HepG2 (cell line): ENCODE results near the gene TXNIP. TPM values are rescaled to one million over a fixed set of nuclear protein-coding genes. Genes with fewer than 3 reads are reported as not detected.

Source experiments
- NFATC3 ChIP-seq: sonication (generic); formaldehyde crosslinking; IDR thresholded peaks from 2 replicates; pipeline ENCODE4 v1.5.1; 2020; ENCODE audit warnings: mild to moderate bottlenecking, missing genetic modification reagents
- SMARCE1 ChIP-seq: fragments of 450-650 bp; IDR thresholded peaks from 2 replicates; pipeline ENCODE4 v1.6.1; 2017; ENCODE audit warnings: borderline replicate concordance
- polyA plus RNA-seq, 8 experiments: library from polyadenylated mRNA; depleted of rRNA in 3 of 8; stranded (reverse) in 7 of 8; unstranded in 1 of 8; fragments of >200 nt; fragmentation: Illumina TruSeq in 4 of 8; extraction: Trizol in 4 of 8; gene quantifications; 2 replicates each; pipeline versions ENCODE4 v1.2.1 to v1.2.3, GENCODE V29; 2011 to 2016; ENCODE audit warnings: low read depth in 4 of 8, missing spikeins in 1 of 8, mixed read lengths in 1 of 8; ENCODE audit not compliant: insufficient read depth in 1 of 8
- total RNA-seq, 5 experiments: library from RNA; depleted of rRNA; stranded (reverse); fragments of >200 nt; fragmentation: Illumina TruSeq; extraction: Trizol; gene quantifications; 2 replicates each; pipeline ENCODE4 v1.2.3, GENCODE V29; 2016; ENCODE audit warnings: low read depth in 1 of 5
- TF ChIP-seq, protein P1 (sequence below): sonication (generic); formaldehyde crosslinking; IDR thresholded peaks from 2 replicates; pipeline ENCODE4 v1.8.1; 2022; ENCODE audit warnings: low read depth, mild to moderate bottlenecking, missing genetic modification reagents
- TF ChIP-seq, protein P2 (sequence below): sonication (generic); formaldehyde crosslinking; IDR thresholded peaks from 2 replicates; pipeline ENCODE4 v1.5.1; 2020; ENCODE audit warnings: mild to moderate bottlenecking, missing genetic modification reagents
- TF ChIP-seq, protein P3 (sequence below): sonication (generic); formaldehyde crosslinking; IDR thresholded peaks from 2 replicates; pipeline ENCODE4 v1.9.0; 2022; ENCODE audit warnings: missing genetic modification reagents, mild to moderate bottlenecking, borderline replicate concordance

The TXNIP gene
- total and polyA plus RNA-seq, 2 of the 13 experiments (the other 11 are each of a cell fraction or from before 2014, with no cell fraction given) = 24.4 to 237 TPM

DNA sequence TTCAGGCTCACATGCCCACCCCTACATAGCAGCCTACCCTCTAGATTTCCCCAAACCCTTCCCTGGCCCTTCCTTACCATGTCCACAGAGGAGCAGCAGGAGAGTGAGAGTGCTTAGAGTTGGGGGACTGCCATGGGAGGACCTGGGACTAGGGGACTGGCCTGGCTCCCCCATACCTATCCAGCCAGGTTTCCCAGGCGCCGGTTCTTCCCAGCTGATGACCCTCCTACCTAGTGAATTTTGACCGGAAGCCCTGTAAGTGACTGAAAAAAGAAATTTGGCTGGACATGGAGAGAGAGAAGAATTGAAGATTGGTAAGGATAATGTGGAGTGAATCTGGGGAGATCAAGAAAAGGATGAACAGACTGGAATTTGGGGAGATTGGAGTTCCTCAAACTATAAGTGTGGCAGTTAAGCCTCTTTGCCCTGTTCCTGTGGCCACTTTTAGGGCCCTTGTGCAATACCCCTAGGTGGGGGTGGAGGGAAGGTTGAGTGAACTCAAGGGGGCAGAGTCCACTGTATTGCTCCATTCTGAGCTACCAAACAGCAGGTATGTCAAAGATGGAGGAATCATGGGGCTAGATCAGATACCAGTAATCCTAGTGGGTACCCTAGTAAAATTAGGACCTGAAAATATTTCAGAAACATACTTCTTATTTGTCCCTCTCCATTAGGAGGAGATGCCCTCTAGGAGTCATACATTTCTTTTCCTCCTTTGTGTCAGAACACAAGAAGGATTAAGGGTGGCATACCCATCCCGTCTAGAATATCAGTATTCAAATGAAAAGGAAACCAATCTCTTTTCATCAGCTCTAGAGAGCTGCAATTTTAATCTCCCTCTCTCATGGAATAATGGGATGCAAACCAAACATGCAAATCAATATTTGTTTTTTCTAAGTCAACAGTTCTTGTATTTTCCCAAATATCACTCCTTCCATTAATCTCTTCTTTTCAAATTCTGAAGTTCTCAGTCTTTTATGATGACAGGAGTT is 24.0 kb upstream of the TXNIP start (continued):
- no peak for TF ChIP-seq NFATC3 (CRISPR knock-in tag)
- TF ChIP-seq, protein P1, sequence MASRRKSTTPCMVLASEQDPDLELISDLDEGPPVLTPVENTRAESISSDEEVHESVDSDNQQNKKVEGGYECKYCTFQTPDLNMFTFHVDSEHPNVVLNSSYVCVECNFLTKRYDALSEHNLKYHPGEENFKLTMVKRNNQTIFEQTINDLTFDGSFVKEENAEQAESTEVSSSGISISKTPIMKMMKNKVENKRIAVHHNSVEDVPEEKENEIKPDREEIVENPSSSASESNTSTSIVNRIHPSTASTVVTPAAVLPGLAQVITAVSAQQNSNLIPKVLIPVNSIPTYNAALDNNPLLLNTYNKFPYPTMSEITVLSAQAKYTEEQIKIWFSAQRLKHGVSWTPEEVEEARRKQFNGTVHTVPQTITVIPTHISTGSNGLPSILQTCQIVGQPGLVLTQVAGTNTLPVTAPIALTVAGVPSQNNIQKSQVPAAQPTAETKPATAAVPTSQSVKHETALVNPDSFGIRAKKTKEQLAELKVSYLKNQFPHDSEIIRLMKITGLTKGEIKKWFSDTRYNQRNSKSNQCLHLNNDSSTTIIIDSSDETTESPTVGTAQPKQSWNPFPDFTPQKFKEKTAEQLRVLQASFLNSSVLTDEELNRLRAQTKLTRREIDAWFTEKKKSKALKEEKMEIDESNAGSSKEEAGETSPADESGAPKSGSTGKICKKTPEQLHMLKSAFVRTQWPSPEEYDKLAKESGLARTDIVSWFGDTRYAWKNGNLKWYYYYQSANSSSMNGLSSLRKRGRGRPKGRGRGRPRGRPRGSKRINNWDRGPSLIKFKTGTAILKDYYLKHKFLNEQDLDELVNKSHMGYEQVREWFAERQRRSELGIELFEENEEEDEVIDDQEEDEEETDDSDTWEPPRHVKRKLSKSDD (CRISPR knock-in tag) = peak; percentile 69; the same call in 1 of the 2 replicates
- TF ChIP-seq SMARCE1 = no peak
- TF ChIP-seq, protein P2, sequence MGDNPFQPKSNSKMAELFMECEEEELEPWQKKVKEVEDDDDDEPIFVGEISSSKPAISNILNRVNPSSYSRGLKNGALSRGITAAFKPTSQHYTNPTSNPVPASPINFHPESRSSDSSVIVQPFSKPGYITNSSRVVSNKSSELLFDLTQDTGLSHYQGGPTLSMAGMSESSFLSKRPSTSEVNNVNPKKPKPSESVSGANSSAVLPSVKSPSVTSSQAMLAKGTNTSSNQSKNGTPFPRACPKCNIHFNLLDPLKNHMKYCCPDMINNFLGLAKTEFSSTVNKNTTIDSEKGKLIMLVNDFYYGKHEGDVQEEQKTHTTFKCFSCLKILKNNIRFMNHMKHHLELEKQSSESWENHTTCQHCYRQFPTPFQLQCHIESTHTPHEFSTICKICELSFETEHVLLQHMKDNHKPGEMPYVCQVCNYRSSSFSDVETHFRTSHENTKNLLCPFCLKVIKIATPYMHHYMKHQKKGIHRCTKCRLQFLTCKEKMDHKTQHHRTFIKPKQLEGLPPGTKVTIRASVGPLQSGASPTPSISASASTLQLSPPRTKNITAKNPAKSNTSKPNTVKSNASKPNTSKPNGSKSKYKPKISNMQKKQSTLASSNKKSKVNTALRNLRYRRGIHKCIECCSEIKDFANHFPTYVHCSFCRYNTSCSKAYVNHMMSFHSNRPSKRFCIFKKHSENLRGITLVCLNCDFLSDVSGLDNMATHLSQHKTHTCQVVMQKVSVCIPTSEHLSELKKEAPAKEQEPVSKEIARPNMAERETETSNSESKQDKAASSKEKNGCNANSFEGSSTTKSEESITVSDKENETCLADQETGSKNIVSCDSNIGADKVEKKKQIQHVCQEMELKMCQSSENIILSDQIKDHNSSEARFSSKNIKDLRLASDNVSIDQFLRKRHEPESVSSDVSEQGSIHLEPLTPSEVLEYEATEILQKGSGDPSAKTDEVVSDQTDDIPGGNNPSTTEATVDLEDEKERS (CRISPR knock-in tag) = no peak
- TF ChIP-seq, protein P3, sequence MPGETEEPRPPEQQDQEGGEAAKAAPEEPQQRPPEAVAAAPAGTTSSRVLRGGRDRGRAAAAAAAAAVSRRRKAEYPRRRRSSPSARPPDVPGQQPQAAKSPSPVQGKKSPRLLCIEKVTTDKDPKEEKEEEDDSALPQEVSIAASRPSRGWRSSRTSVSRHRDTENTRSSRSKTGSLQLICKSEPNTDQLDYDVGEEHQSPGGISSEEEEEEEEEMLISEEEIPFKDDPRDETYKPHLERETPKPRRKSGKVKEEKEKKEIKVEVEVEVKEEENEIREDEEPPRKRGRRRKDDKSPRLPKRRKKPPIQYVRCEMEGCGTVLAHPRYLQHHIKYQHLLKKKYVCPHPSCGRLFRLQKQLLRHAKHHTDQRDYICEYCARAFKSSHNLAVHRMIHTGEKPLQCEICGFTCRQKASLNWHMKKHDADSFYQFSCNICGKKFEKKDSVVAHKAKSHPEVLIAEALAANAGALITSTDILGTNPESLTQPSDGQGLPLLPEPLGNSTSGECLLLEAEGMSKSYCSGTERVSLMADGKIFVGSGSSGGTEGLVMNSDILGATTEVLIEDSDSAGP (CRISPR knock-in tag) = no peak; the same call in 1 of the 2 replicates
